MM.1S (cell line): ENCODE data around the gene COL5A1.

Source experiments
- EZH2 ChIP-seq: fragments of 300-600 bp; sonication (generic); optimal IDR thresholded peaks from 2 replicates; pipeline ENCODE3; 2017; ENCODE audit warnings: low read depth, mild to moderate bottlenecking, antibody characterized with exemption, low read length, mixed read lengths
- EZH2phosphoT487 ChIP-seq: fragments of 300-600 bp; sonication (generic); IDR thresholded peaks from 2 replicates; pipeline ENCODE4 v1.6.1; 2018; ENCODE audit warnings: antibody characterized with exemption, low read length
- TF ChIP-seq, protein P1 (sequence below): fragments of 300-600 bp; sonication (generic); IDR thresholded peaks from 2 replicates; pipeline ENCODE4 v1.5.1; 2016; ENCODE audit warnings: antibody characterized with exemption, low read length, mixed read lengths

DNA sequence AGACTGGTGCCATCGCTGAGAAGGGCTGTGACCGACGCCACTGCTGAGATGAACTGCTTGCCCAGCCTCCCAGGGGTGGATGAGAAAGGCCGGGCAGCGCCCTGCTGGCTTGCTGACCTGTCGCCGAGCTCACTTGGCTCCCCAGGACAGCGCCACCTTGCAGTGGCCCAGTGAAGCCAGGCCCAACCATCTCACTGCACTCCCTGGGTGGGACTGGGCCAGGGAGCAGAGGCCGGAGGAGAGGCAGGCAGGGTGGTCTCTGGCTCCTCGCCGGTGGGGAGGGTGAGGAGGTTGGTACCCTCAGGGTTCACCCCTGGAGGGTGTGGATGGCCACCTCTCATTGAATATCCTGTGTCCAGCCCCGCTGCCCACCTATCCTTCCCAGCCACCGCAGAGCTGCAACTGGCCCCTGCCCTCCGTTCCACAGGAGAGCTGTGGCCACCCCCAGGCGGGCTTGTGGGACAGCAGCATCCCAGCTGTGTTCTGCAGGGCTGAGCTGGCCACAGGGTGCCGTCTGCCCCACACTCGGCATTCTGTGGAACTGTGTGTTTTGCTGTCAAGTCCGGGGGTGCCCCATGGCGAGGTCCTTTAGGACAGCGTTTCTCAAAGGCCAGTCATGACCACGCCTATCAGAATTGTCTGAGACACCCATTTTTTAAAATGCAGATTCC, 198.0 kb downstream of the COL5A1 start:
- TF ChIP-seq, protein P1, sequence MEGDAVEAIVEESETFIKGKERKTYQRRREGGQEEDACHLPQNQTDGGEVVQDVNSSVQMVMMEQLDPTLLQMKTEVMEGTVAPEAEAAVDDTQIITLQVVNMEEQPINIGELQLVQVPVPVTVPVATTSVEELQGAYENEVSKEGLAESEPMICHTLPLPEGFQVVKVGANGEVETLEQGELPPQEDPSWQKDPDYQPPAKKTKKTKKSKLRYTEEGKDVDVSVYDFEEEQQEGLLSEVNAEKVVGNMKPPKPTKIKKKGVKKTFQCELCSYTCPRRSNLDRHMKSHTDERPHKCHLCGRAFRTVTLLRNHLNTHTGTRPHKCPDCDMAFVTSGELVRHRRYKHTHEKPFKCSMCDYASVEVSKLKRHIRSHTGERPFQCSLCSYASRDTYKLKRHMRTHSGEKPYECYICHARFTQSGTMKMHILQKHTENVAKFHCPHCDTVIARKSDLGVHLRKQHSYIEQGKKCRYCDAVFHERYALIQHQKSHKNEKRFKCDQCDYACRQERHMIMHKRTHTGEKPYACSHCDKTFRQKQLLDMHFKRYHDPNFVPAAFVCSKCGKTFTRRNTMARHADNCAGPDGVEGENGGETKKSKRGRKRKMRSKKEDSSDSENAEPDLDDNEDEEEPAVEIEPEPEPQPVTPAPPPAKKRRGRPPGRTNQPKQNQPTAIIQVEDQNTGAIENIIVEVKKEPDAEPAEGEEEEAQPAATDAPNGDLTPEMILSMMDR = no peak
- TF ChIP-seq EZH2phosphoT487 (no peak), EZH2 (no peak)
